Adrenal gland (tissue), 5 donors: ENCODE data around the gene TMEM40.

ENCODE experiments used
- CTCF ChIP-seq, 6 experiments: fragments of 450-650 bp in 4 of 6; fragments of 200-600 bp in 2 of 6; sonication (generic) in 1 of 6; IDR thresholded peaks; 1 replicate in 5 of 6; 2 replicates in 1 of 6; pipeline versions ENCODE4 v1.5.1 to v1.8.0; 2016 to 2021; ENCODE audit warnings: antibody characterized with exemption in 6 of 6, mild to moderate bottlenecking in 2 of 6, moderate library complexity in 1 of 6
- POLR2A ChIP-seq, 2 donors: fragments of 450-650 bp; IDR thresholded peaks; one replicate each; pipeline ENCODE4 v1.6.1; 2017; ENCODE audit warnings: antibody characterized with exemption in 2 of 2, mild to moderate bottlenecking in 2 of 2, moderate library complexity in 1 of 2
- donor health status: DM: no; HTN: no; CAD: no.

GRCh38 chr3:12719541-12719940 lies 39.5 kb downstream of the TMEM40 start:
- no peak for TF ChIP-seq CTCF (IDR thresholded peaks at IDR 0.05)
- TF ChIP-seq POLR2A (IDR thresholded peaks at IDR 0.05), result no peak
